Measurements from ENCODE around the gene C14orf180. TPM values are rescaled to one million over a fixed set of nuclear protein-coding genes. Genes with fewer than 3 reads are reported as not detected.

Gene C14orf180
- total RNA-seq, 1 experiment from 2014 or later, result not detected

GRCh38 chr14:104580961-104581360 is 1.4 kb downstream of the C14orf180 start:
- Mint-ChIP-seq H3K9me3 (ENCODE audit: unreplicated experiment) (no peaks in the 10 kb centered on the region), H3K27ac (ENCODE audit: low read depth, unreplicated experiment) (no peak overlapping the region), H3K27me3 (ENCODE audit: insufficient read depth, unreplicated experiment) (peaks cover 48% of the 10 kb centered on the region), H3K4me3 (ENCODE audit: unreplicated experiment) (no peak overlapping the region), H3K36me3 (ENCODE audit: insufficient read depth, unreplicated experiment) (no peaks in the 10 kb centered on the region), H3K4me1 (ENCODE audit: insufficient read depth, unreplicated experiment) (no peaks in the 10 kb centered on the region)
- intact Hi-C loops (cut with micrococcal nuclease), result no loop called here
- POLR2A ChIA-PET, result no interaction called here
- peak; percentile 46 for DNase-seq (ENCODE audit: unreplicated experiment)
- no peak for TF ChIP-seq CTCF (IDR thresholded peaks at IDR 0.05; ENCODE audit: unreplicated experiment)
- no TSS peak for BruUV-seq (replicated peaks)
- CTCF ChIA-PET, result interaction anchor here (0.5 to 1.2 kb wide), 6 partner anchors 8 to 749 kb away, joined by 3 read pairs; no protein-coding TSS in a partner anchor

GRCh38 chr14:104581521-104581920 is 2.0 kb downstream of the C14orf180 start:
- CTCF ChIA-PET, result interaction anchor here (0.8 to 1.2 kb wide), 4 partner anchors 9 to 451 kb away, joined by 3 read pairs; no protein-coding TSS in a partner anchor
- BruUV-seq (replicated peaks), result no TSS peak

GRCh38 chr14:104582005-104582404 is 2.4 kb downstream of the C14orf180 start:
- intact Hi-C loops (cut with micrococcal nuclease), result no loop called here
- Mint-ChIP-seq H3K9me3 (ENCODE audit: unreplicated experiment) (no peaks in the 10 kb centered on the region), H3K4me1 (ENCODE audit: insufficient read depth, unreplicated experiment) (no peaks in the 10 kb centered on the region), H3K36me3 (ENCODE audit: insufficient read depth, unreplicated experiment) (no peaks in the 10 kb centered on the region), H3K4me3 (ENCODE audit: unreplicated experiment) (no peak overlapping the region), H3K27ac (ENCODE audit: low read depth, unreplicated experiment) (no peak overlapping the region), H3K27me3 (ENCODE audit: insufficient read depth, unreplicated experiment) (peaks cover 56% of the 10 kb centered on the region)
- BruUV-seq (replicated peaks), result no TSS peak
- CTCF ChIA-PET, result no interaction called here
- DNase-seq (ENCODE audit: unreplicated experiment), result no peak
- TF ChIP-seq CTCF (IDR thresholded peaks at IDR 0.05; ENCODE audit: unreplicated experiment), result no peak
- POLR2A ChIA-PET, result no interaction called here

More at GRCh38 chr14:104581521-104581920, 2.0 kb downstream of the C14orf180 start:
- POLR2A ChIA-PET, result no interaction called here
- intact Hi-C loops (cut with micrococcal nuclease), result no loop called here
- Mint-ChIP-seq H3K4me1 (ENCODE audit: insufficient read depth, unreplicated experiment) (no peaks in the 10 kb centered on the region), H3K4me3 (ENCODE audit: unreplicated experiment) (no peak overlapping the region), H3K9me3 (ENCODE audit: unreplicated experiment) (no peaks in the 10 kb centered on the region), H3K27me3 (ENCODE audit: insufficient read depth, unreplicated experiment) (peaks cover 53% of the 10 kb centered on the region), H3K36me3 (ENCODE audit: insufficient read depth, unreplicated experiment) (no peaks in the 10 kb centered on the region), H3K27ac (ENCODE audit: low read depth, unreplicated experiment) (no peak overlapping the region)
- DNase-seq (ENCODE audit: unreplicated experiment), result no peak
- no peak for TF ChIP-seq CTCF (IDR thresholded peaks at IDR 0.05; ENCODE audit: unreplicated experiment)

GRCh38 chr14:104582662-104583061 is 3.1 kb downstream of the C14orf180 start:
- no peak overlapping the region for H3K27ac Mint-ChIP-seq (ENCODE audit: low read depth, unreplicated experiment)
- peaks cover 56% of the 10 kb centered on the region for H3K27me3 Mint-ChIP-seq (ENCODE audit: insufficient read depth, unreplicated experiment)
- no peaks in the 10 kb centered on the region for H3K4me1 Mint-ChIP-seq (ENCODE audit: insufficient read depth, unreplicated experiment)
- intact Hi-C loops (cut with micrococcal nuclease), result no loop called here
- no TSS peak for BruUV-seq (replicated peaks)
- ChIA-PET POLR2A (no interaction called here), CTCF (interaction anchor here (0.6 to 0.7 kb wide), 2 partner anchors 18 to 55 kb away, joined by 3 read pairs; no protein-coding TSS in a partner anchor)
- DNase-seq (ENCODE audit: unreplicated experiment), result no peak
- H3K9me3 Mint-ChIP-seq (ENCODE audit: unreplicated experiment), result no peaks in the 10 kb centered on the region
- H3K36me3 Mint-ChIP-seq (ENCODE audit: insufficient read depth, unreplicated experiment), result no peaks in the 10 kb centered on the region
- H3K4me3 Mint-ChIP-seq (ENCODE audit: unreplicated experiment), result no peak overlapping the region
- TF ChIP-seq CTCF (IDR thresholded peaks at IDR 0.05; ENCODE audit: unreplicated experiment), result no peak

Measured in MCF 10A (cell line).